ENCODE results near the gene NARS2.
"Not testable (repeated sequence)": the region's sequence is repeated elsewhere in the genome, so short reads cannot be mapped to it uniquely, and the experiment has no call there.

The NARS2 gene

DNA sequence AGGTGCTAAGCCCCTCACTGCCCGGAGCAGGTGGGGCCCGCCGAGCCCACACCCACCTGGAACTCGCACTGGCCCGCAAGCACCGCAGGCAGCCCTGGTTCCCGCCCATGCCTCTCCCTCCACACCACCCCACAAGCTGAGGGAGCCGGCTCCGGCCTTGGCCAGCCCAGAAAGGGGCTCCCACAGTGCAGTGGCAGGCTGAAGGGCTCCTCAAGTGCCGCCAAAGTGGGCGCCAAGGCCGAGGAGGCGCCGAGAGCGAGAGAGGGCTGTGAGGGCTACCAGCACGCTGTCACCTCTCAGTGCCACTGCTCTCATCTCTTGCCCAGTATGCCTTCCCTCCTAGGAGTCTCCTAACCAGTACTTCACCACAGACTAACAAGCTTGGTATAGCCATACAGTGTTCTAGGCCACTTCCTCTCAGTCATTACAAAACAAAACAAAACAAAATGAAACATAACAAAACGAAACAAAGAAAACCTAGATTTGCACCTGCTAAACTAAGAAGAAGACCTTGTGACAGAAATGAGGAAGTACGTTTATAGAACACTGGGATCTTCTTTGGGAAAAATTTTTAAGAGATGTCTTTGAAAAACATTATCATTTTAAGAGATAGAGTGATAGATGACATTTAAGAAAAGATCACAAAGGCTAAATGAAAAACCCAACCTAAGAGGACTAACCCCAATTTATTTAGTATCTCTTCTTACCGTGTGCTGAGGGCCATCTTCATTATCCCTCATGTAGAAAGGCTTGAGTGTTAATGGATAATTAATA lies 109.3 kb downstream of the NARS2 start:
- H3K4me3 ChIP-seq (ENCODE audit: low read depth, low read length, poor library complexity, severe bottlenecking): peak overlapping the region; percentile 37
- H3K4me1 ChIP-seq (ENCODE audit: insufficient read depth, low read length, severe bottlenecking): peaks cover 25% of the 10 kb centered on the region
- no peaks in the 10 kb centered on the region for H3K9me3 ChIP-seq (ENCODE audit: low read length)
- TF ChIP-seq, protein P1, sequence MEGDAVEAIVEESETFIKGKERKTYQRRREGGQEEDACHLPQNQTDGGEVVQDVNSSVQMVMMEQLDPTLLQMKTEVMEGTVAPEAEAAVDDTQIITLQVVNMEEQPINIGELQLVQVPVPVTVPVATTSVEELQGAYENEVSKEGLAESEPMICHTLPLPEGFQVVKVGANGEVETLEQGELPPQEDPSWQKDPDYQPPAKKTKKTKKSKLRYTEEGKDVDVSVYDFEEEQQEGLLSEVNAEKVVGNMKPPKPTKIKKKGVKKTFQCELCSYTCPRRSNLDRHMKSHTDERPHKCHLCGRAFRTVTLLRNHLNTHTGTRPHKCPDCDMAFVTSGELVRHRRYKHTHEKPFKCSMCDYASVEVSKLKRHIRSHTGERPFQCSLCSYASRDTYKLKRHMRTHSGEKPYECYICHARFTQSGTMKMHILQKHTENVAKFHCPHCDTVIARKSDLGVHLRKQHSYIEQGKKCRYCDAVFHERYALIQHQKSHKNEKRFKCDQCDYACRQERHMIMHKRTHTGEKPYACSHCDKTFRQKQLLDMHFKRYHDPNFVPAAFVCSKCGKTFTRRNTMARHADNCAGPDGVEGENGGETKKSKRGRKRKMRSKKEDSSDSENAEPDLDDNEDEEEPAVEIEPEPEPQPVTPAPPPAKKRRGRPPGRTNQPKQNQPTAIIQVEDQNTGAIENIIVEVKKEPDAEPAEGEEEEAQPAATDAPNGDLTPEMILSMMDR (IDR thresholded peaks at IDR 0.05; ENCODE audit: low read length): no peak
- no peak for TF ChIP-seq EZH2 (IDR thresholded peaks at IDR 0.05; ENCODE audit: borderline replicate concordance, low read length)
- H3K9ac ChIP-seq (ENCODE audit: low read length): peak overlapping the region; percentile 64
- H2AFZ ChIP-seq (ENCODE audit: low read length): no peak overlapping the region
- no peaks in the 10 kb centered on the region for H3K27me3 ChIP-seq (ENCODE audit: insufficient read depth, low read length)
- no peaks in the 10 kb centered on the region for H3F3A ChIP-seq (ENCODE audit: insufficient read depth, low read length)
- peak overlapping the region; percentile 67 for H3K4me2 ChIP-seq (ENCODE audit: low read length)
- peak overlapping the region; percentile 94 for H3K27ac ChIP-seq (ENCODE audit: low read depth, low read length, poor library complexity, severe bottlenecking)
- H3K9me2 ChIP-seq (ENCODE audit: low read depth, low read length): no peaks in the 10 kb centered on the region
- no peaks in the 10 kb centered on the region for H4K20me1 ChIP-seq (ENCODE audit: insufficient read depth, low read length)
- no peaks in the 10 kb centered on the region for H3K79me2 ChIP-seq (ENCODE audit: insufficient read depth, low read length)
- peaks cover 10% of the 10 kb centered on the region for H3K36me3 ChIP-seq (ENCODE audit: insufficient read depth, low read length)

DNA sequence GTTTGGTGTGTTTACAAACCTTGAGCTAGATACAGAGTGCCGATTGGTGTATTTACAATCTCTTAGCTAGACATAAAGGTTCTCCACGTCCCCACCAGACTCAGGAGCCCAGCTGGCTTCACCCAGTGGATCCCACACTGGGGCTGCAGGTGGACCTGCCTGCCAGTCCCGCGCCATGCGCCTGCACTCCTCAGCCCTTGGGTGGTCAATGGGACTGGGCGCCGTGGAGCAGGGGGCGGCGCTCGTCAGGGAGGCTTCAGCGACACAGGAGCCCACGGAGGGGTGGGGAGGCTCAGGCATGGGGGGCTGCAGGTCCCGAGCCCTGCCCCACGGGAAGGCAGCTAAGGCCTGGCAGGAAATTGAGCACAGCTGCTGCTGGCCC lies 109.9 kb downstream of the NARS2 start:
- Histone ChIP-seq H3K9ac (ENCODE audit: low read length) (peak overlapping the region; percentile 64; the same call in 1 of the 2 replicates), H3K4me2 (ENCODE audit: low read length) (peak overlapping the region; percentile 67; the same call in 1 of the 2 replicates), H3K4me3 (ENCODE audit: low read depth, low read length, poor library complexity, severe bottlenecking) (peak overlapping the region; percentile 37), H3K4me1 (ENCODE audit: insufficient read depth, low read length, severe bottlenecking) (peaks cover 21% of the 10 kb centered on the region), H3K36me3 (ENCODE audit: insufficient read depth, low read length) (peaks cover 15% of the 10 kb centered on the region), H3K27ac (ENCODE audit: low read depth, low read length, poor library complexity, severe bottlenecking) (peak overlapping the region; percentile 94)
- not testable (repeated sequence) for H2AFZ ChIP-seq (ENCODE audit: low read length); H3K9me3 ChIP-seq (ENCODE audit: low read length); H3K9me2 ChIP-seq (ENCODE audit: low read depth, low read length); H3K79me2 ChIP-seq (ENCODE audit: insufficient read depth, low read length); H3K27me3 ChIP-seq (ENCODE audit: insufficient read depth, low read length); H4K20me1 ChIP-seq (ENCODE audit: insufficient read depth, low read length); H3F3A ChIP-seq (ENCODE audit: insufficient read depth, low read length)

DNA sequence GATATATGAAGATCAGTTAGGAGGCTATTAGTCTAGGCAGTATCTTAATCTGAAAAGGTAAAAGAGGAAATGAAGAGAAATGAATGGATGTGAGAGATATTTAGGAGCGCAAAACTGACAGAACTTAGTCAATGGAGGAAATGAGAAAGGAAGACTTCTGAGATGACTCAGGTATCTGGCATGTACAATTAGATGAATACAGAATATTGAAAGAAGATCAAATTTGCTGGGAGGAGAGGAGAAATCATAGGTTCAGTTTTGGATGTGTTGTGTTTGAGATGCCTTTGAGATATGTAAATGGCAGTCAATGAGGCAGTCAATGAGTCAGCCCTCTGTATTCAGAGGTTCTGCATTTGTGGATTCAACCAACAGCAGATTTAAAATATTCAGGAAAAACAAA lies 114.2 kb downstream of the NARS2 start:
- Histone ChIP-seq H3K27me3 (ENCODE audit: insufficient read depth, low read length) (no peaks in the 10 kb centered on the region), H3K36me3 (ENCODE audit: insufficient read depth, low read length) (peaks cover 29% of the 10 kb centered on the region), H2AFZ (ENCODE audit: low read length) (no peak overlapping the region), H3K27ac (ENCODE audit: low read depth, low read length, poor library complexity, severe bottlenecking) (no peak overlapping the region), H4K20me1 (ENCODE audit: insufficient read depth, low read length) (no peaks in the 10 kb centered on the region), H3K79me2 (ENCODE audit: insufficient read depth, low read length) (no peaks in the 10 kb centered on the region), H3K9me3 (ENCODE audit: low read length) (no peaks in the 10 kb centered on the region), H3F3A (ENCODE audit: insufficient read depth, low read length) (no peaks in the 10 kb centered on the region), H3K4me2 (ENCODE audit: low read length) (no peak overlapping the region), H3K4me3 (ENCODE audit: low read depth, low read length, poor library complexity, severe bottlenecking) (no peak overlapping the region), H3K4me1 (ENCODE audit: insufficient read depth, low read length, severe bottlenecking) (peaks cover 12% of the 10 kb centered on the region), H3K9ac (ENCODE audit: low read length) (no peak overlapping the region), H3K9me2 (ENCODE audit: low read depth, low read length) (no peaks in the 10 kb centered on the region)
- TF ChIP-seq EZH2 (IDR thresholded peaks at IDR 0.05; ENCODE audit: borderline replicate concordance, low read length): no peak

DNA sequence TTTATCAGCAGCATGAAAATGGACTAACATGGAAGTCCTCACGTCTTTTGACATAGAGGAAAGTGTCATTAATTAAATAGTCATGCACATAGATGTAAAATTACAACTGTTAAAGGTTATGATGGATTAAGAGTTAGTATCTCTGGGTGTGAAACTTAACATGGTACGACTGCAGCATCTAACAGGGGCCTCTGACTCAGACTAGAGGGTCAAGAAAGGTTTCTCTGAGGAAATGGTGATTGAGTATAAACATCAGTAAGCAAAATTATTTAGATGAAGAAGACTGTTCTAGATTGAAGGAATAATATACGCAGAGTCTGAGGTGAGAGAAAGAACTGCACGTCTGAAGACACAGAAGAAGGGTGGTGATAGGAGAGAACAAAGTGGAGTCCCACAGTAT lies 114.9 kb downstream of the NARS2 start:
- no peaks in the 10 kb centered on the region for H3K79me2 ChIP-seq (ENCODE audit: insufficient read depth, low read length)
- no peak overlapping the region for H2AFZ ChIP-seq (ENCODE audit: low read length)
- no peaks in the 10 kb centered on the region for H3K27me3 ChIP-seq (ENCODE audit: insufficient read depth, low read length)
- peaks cover 29% of the 10 kb centered on the region for H3K36me3 ChIP-seq (ENCODE audit: insufficient read depth, low read length)
- H3K9me2 ChIP-seq (ENCODE audit: low read depth, low read length): no peaks in the 10 kb centered on the region
- TF ChIP-seq EZH2 (IDR thresholded peaks at IDR 0.05; ENCODE audit: borderline replicate concordance, low read length): no peak
- TF ChIP-seq, protein P1 (IDR thresholded peaks at IDR 0.05; ENCODE audit: low read length): no peak
- H3F3A ChIP-seq (ENCODE audit: insufficient read depth, low read length): no peaks in the 10 kb centered on the region
- no peak overlapping the region for H3K27ac ChIP-seq (ENCODE audit: low read depth, low read length, poor library complexity, severe bottlenecking)
- no peaks in the 10 kb centered on the region for H4K20me1 ChIP-seq (ENCODE audit: insufficient read depth, low read length)
- no peak overlapping the region for H3K4me3 ChIP-seq (ENCODE audit: low read depth, low read length, poor library complexity, severe bottlenecking)
- H3K9me3 ChIP-seq (ENCODE audit: low read length): no peaks in the 10 kb centered on the region
- H3K9ac ChIP-seq (ENCODE audit: low read length): no peak overlapping the region
- H3K4me2 ChIP-seq (ENCODE audit: low read length): no peak overlapping the region
- peaks cover 4% of the 10 kb centered on the region for H3K4me1 ChIP-seq (ENCODE audit: insufficient read depth, low read length, severe bottlenecking)
